Sigmoid colon (tissue), 7 donors: ENCODE results near the gene MCTP1. TPM values are rescaled to one million over a fixed set of nuclear protein-coding genes. Genes with fewer than 3 reads are reported as not detected.

Source experiments
- DNase-seq: peaks from one replicate; pipeline ENCODE4 v3.0.0-alpha.2; 2019
- H3K27ac ChIP-seq, 4 donors: fragments of 200-600 bp; sonication (generic); one replicate each; pipeline ENCODE4 v1.5.1; 2016 to 2019; ENCODE audit warnings: mild to moderate bottlenecking in 1 of 4
- H3K27me3 ChIP-seq, 3 donors: fragments of 200-600 bp; sonication (generic); one replicate each; pipeline ENCODE4 v1.5.1; 2019; ENCODE audit warnings: mild to moderate bottlenecking in 1 of 3
- H3K36me3 ChIP-seq, 4 donors: fragments of 200-600 bp; sonication (generic); one replicate each; pipeline ENCODE4 v1.5.1; 2016 to 2019
- H3K4me1 ChIP-seq, 4 donors: fragments of 200-600 bp; sonication (generic); one replicate each; pipeline ENCODE4 v1.5.1; 2017 to 2019
- H3K4me3 ChIP-seq, 4 donors: fragments of 200-600 bp; sonication (generic); one replicate each; pipeline ENCODE4 v1.5.1; 2017 to 2019; ENCODE audit warnings: mild to moderate bottlenecking in 2 of 4, moderate library complexity in 1 of 4
- H3K9me3 ChIP-seq, 4 donors: fragments of 200-600 bp in 3 of 4; sonication (generic) in 3 of 4; one replicate each; pipeline versions ENCODE4 v1.5.1 to v1.6.1; 2013 to 2019
- CTCF ChIP-seq, 4 experiments: fragments of 450-650 bp in 3 of 4; fragments of 200-600 bp in 1 of 4; IDR thresholded peaks; one replicate each; pipeline ENCODE4 v1.5.1; 2016 to 2019; ENCODE audit warnings: antibody characterized with exemption in 4 of 4, mild to moderate bottlenecking in 3 of 4, moderate library complexity in 2 of 4
- EP300 ChIP-seq, 4 donors: sonication (generic); formaldehyde crosslinking; IDR thresholded peaks; one replicate each; pipeline ENCODE4 v1.6.1; 2017; ENCODE audit warnings: antibody characterized with exemption in 4 of 4
- POLR2A ChIP-seq, 2 donors: fragments of 450-650 bp; IDR thresholded peaks; one replicate each; pipeline ENCODE4 v1.6.1; 2016; ENCODE audit warnings: antibody characterized with exemption in 2 of 2, mild to moderate bottlenecking in 2 of 2, moderate library complexity in 2 of 2
- POLR2AphosphoS5 ChIP-seq, 4 donors: sonication (generic); formaldehyde crosslinking; IDR thresholded peaks; one replicate each; pipeline ENCODE4 v1.6.1; 2017; ENCODE audit warnings: antibody characterized with exemption in 4 of 4
- WGBS, 2 donors: extraction: QIAGEN DNeasy Blood & Tissue Kit; methylation state at CpG; one replicate each; pipeline ENCODE4 v1.1.7; 2013; 5-methylcytosine and 5-hydroxymethylcytosine counted together
- intact Hi-C: fragments of 100-400 bp; cut with DNase I; formaldehyde crosslinking; loops from one replicate; pipeline ENCODE4 v1.15.1; 2023
- polyA plus RNA-seq, 3 donors: library from polyadenylated mRNA; stranded (reverse); fragments of 200-250 nt; gene quantifications; one replicate each; pipeline ENCODE4 v1.2.3, GENCODE V29; 2013
- total RNA-seq, 4 donors: library from RNA; depleted of rRNA; stranded (reverse); fragments of >200 nt; gene quantifications; one replicate each; pipeline ENCODE4 v1.1.0, GENCODE V29; 2016
- donor health status: healthy with polysubstance abuse.
- donor health status: Bipolar disorder and iron deficiency.
- donor health status: healthy.

MCTP1 gene
- total and polyA plus RNA-seq, 7 donors = 2.1 to 20.5 (median 12.5) TPM

GRCh38 chr5:95111141-95111540 is 173.8 kb downstream of the MCTP1 start:
- DNase-seq = no peak

GRCh38 chr5:95110118-95110517 is 174.8 kb downstream of the MCTP1 start:
- 56 to 57% methylated on average over 1 of the region's 1 CpG for WGBS, 2 donors

More at GRCh38 chr5:95111141-95111540, 173.8 kb downstream of the MCTP1 start:
- no peaks in the 10 kb centered on the region for H3K9me3 ChIP-seq
- no peak for TF ChIP-seq EP300 (IDR thresholded peaks at IDR 0.05)
- TF ChIP-seq POLR2A (IDR thresholded peaks at IDR 0.05) = no peak
- no peak for TF ChIP-seq CTCF (IDR thresholded peaks at IDR 0.05)
- TF ChIP-seq POLR2AphosphoS5 (IDR thresholded peaks at IDR 0.05) = no peak
- no peak overlapping the region for H3K4me3 ChIP-seq
- no peaks in the 10 kb centered on the region for H3K36me3 ChIP-seq
- no peak overlapping the region for H3K27ac ChIP-seq
- no peaks in the 10 kb centered on the region for H3K4me1 ChIP-seq
- H3K27me3 ChIP-seq = no peaks in the 10 kb centered on the region
- intact Hi-C loops = no loop called here

GRCh38 chr5:95107138-95107537 is 177.8 kb downstream of the MCTP1 start:
- H3K4me1 ChIP-seq = no peaks in the 10 kb centered on the region
- no peaks in the 10 kb centered on the region for H3K36me3 ChIP-seq
- intact Hi-C loops = no loop called here
- DNase-seq = no peak
- no peak overlapping the region for H3K4me3 ChIP-seq
- WGBS, 2 donors = 81 to 91% methylated on average over 2 of the region's 2 CpGs
- no peaks in the 10 kb centered on the region for H3K27me3 ChIP-seq
- H3K9me3 ChIP-seq = no peaks in the 10 kb centered on the region
- TF ChIP-seq EP300 (IDR thresholded peaks at IDR 0.05) (no peak), POLR2AphosphoS5 (IDR thresholded peaks at IDR 0.05) (no peak), POLR2A (IDR thresholded peaks at IDR 0.05) (no peak), CTCF (IDR thresholded peaks at IDR 0.05) (no peak)
- H3K27ac ChIP-seq = no peak overlapping the region

More at GRCh38 chr5:95110118-95110517, 174.8 kb downstream of the MCTP1 start:
- H3K4me3 ChIP-seq = no peak overlapping the region
- no peaks in the 10 kb centered on the region for H3K27me3 ChIP-seq
- TF ChIP-seq POLR2AphosphoS5 (IDR thresholded peaks at IDR 0.05) (no peak), POLR2A (IDR thresholded peaks at IDR 0.05) (no peak), EP300 (IDR thresholded peaks at IDR 0.05) (no peak), CTCF (IDR thresholded peaks at IDR 0.05) (no peak)
- H3K27ac ChIP-seq = no peak overlapping the region
- H3K36me3 ChIP-seq = no peaks in the 10 kb centered on the region
- no peaks in the 10 kb centered on the region for H3K4me1 ChIP-seq
- no peak for DNase-seq
- intact Hi-C loops = no loop called here
- H3K9me3 ChIP-seq = no peaks in the 10 kb centered on the region

DNA sequence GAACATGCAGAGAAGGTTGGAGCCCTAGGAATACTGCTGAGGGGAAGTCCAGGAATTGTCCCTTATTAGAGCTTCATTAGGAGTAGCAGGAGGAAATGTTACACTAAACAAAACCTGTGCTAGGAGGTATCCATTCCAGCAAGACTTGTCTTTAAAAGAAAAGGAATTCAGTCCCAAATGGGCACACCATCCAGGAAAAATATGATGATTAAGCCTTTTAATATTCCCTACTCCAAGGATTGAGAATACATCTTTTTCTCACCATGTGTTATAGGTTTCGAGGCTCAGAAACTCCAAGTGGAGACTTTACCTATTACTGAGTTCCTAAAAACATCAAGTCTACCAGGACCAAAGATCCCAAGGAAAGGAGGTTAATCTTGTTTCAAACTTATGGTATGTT is 179.3 kb downstream of the MCTP1 start:
- Histone ChIP-seq H3K27me3 (no peaks in the 10 kb centered on the region), H3K9me3 (no peaks in the 10 kb centered on the region)

More for the DNA sequence above, 179.3 kb downstream of the MCTP1 start:
- Histone ChIP-seq H3K4me1 (no peaks in the 10 kb centered on the region), H3K27ac (no peak overlapping the region), H3K36me3 (no peaks in the 10 kb centered on the region), H3K4me3 (no peak overlapping the region)
- no peak for TF ChIP-seq EP300 (IDR thresholded peaks at IDR 0.05)
- no peak for TF ChIP-seq POLR2AphosphoS5 (IDR thresholded peaks at IDR 0.05)
- no peak for TF ChIP-seq CTCF (IDR thresholded peaks at IDR 0.05)
- TF ChIP-seq POLR2A (IDR thresholded peaks at IDR 0.05) = no peak
- intact Hi-C loops = no loop called here
- 93 to 94% methylated on average over 1 of the region's 1 CpG for WGBS, 2 donors
- DNase-seq = no peak
